GM12891 (cell line): ENCODE data around the gene SETBP1.

ENCODE experiments used
- POLR2A ChIP-seq: IDR thresholded peaks from 2 replicates; pipeline ENCODE4 v1.6.1; 2011; ENCODE audit warnings: low read depth, low read length, control low read depth
- POLR2AphosphoS5 ChIP-seq: IDR thresholded peaks from 2 replicates; pipeline ENCODE4 v1.6.1; 2011; ENCODE audit warnings: low read depth, low read length, control low read depth
- POU2F2 ChIP-seq: IDR thresholded peaks from 2 replicates; pipeline ENCODE4 v1.6.1; 2011; ENCODE audit warnings: low read depth, mild to moderate bottlenecking, control low read depth, low read length, moderate library complexity
- TAF1 ChIP-seq: IDR thresholded peaks from 2 replicates; pipeline ENCODE4 v1.6.1; 2011; ENCODE audit warnings: low read depth, low read length, control low read depth

- TF ChIP-seq POLR2A (no peak), TAF1 (no peak), POLR2AphosphoS5 (no peak), POU2F2 (no peak)
Observed at GRCh38 chr18:44898498-44898897, 217.8 kb downstream of the SETBP1 start.
